HK-2 (cell line): ENCODE measurements around the gene UBXN10.

ENCODE experiments used
- DNase-seq: peaks from one replicate; pipeline ENCODE4 v3.0.0-alpha.2; 2018; ENCODE audit not compliant: unreplicated experiment

Gene UBXN10, protein sequence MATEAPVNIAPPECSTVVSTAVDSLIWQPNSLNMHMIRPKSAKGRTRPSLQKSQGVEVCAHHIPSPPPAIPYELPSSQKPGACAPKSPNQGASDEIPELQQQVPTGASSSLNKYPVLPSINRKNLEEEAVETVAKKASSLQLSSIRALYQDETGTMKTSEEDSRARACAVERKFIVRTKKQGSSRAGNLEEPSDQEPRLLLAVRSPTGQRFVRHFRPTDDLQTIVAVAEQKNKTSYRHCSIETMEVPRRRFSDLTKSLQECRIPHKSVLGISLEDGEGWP

DNA sequence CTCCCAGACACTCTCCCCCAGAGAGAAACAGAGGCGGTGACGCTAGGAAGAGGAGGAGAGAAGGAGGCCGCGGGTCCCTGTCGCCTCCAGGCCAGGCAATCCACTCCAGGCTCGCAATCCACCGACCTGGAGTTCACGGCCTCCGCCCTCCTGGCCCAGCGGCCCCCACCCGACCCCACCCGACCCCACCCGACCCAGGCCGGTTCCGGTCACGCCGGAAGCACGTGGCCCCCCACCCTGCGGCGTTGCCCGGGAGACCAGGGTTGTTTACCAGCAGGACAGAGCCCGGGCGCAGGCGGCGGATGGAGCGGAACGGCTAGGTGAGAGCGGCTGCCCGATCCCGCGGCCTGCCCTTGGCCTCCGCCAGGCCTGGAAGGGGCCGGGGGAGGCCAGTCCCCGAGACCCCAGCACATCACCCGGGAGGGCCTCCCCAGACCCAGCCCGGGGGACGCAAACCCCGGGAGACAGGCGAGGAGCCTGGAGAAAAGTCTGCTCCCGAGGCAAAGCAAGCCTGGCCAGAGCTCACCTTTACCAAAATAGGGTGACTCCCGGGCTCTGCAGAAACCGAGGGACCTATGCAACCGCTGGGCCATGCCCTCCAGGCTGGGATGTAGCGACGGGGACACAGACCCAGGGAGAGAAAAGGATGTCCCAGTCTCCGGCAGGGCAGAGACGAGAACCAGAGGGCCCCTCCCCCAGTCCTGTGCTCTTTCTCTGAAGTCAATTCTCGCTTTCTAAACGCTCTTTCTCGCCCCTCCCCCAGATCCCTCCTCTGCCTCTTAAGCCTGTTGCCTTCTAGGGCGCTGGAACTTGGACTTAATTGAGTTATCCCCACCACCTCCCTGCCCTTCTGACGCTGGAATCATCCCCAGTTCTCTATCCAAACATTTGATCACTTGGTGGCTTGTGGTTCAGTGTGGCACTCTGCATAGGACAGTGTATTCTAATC, at the start of gene UBXN10, which contains the start of gene PLA2G2C:
Gene UBXN10, plus strand, starts transcription at position 263 of the 949 bp plus-strand sequence. CDS start 4,466 bp downstream, outside the sequence.
Gene PLA2G2C, minus strand, starts transcription at position 685 of the 949 bp plus-strand sequence. CDS start 9,155 bp downstream, outside the sequence.
- DNase-seq = no peak

- DNase-seq = no peak
These were observed 49.6 kb upstream of the UBXN10 start for GRCh38 chr1:20136249-20136648.

DNA sequence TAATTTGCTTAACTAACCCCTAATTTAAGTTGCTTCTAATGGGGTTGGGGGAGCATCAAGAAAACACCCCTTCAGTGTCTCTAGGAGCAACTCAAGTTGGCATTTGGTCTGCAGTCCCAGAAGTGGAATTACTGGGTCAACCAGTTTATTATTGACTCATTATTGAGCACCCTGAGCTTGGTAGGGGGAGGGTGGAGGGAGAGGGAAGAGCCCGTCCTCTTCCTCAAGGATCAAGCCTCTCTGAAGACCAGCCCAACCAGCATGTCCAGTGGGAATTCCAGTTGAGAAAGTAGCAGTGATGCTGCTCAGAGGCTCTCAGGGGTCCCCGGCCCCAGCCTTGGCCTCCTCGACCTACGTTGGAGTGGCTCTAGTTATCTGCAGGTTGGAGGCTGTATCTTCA, 48.8 kb upstream of the UBXN10 start:
- DNase-seq = no peak

- DNase-seq = no peak
These were observed 48.3 kb upstream of the UBXN10 start for GRCh38 chr1:20137604-20138003.

- DNase-seq = no peak
These were observed 47.5 kb upstream of the UBXN10 start for GRCh38 chr1:20138346-20138745.

DNA sequence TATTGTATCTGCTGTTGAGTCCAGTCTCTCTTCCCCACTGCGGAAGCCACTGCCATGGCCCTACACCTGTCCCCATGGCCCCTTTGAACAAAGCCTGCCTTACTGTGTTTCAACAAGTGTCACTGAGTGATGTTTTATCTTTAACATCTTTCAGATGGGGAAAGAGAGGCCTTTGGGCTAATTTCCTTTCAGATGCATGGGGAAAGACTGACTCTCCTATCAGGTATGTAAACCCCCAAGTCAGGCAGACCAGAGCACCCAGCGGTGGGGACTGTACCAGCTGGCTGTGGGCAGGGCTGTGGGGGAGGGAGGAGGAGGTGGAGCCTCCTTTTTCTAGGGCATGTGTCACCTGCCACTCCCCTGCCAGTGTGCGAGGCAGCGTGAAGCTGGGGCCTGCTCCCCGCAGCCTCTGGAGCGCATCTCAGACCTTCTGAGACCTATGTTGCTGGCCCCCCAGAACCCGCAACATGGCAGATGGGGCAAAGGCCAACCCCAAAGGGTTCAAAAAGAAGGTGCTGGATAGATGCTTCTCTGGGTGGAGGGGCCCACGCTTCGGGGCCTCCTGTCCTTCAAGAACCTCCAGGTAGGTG, 46.8 kb upstream of the UBXN10 start, which contains the start of gene PLA2G2F:
Gene PLA2G2F, plus strand, starts transcription at position 363 of the 590 bp plus-strand sequence. Its CDS starts 105 bp downstream, at position 468.
- DNase-seq = no peak

DNA sequence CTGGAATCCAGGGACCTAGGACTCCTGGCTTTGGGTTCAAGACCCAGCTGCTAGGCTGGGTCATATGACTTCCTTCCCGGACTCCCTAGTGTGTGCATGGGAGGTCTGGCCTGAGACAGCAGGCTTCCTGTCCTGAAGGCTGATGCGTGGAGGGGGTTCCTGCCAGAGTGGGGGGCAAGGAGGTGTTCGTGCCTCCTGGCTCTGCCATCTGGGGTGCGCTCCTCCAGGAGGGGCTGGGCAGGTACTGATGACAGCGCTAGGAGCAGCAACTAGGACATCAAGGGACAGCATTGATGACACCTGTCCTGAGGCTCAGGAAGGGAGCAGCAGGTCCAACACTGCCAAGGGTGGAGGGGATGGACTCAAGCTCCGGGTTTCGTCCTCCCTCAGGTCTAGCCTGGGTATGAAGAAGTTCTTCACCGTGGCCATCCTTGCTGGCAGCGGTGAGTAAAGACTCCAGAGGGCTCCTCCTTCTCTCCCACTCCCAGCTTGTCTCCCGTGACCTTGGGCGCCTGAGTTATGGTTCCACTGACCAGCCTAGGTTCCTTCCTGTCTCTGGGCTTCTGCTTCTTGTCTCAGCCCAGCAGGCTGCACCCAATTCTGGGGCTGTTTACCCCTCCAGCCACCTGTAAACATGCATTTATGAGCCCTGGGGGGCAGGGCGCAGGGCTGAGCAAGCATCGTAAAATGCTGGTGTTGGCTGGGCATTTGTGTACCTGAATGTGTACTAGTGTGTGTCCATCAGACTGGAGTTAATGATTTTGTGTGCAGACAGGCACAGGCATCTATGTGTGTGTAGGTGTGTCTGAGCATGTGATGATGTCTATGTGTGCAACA, 45.9 kb upstream of the UBXN10 start:
- DNase-seq = no peak

- DNase-seq = no peak
These were observed 44.9 kb upstream of the UBXN10 start for GRCh38 chr1:20141001-20141400.

DNA sequence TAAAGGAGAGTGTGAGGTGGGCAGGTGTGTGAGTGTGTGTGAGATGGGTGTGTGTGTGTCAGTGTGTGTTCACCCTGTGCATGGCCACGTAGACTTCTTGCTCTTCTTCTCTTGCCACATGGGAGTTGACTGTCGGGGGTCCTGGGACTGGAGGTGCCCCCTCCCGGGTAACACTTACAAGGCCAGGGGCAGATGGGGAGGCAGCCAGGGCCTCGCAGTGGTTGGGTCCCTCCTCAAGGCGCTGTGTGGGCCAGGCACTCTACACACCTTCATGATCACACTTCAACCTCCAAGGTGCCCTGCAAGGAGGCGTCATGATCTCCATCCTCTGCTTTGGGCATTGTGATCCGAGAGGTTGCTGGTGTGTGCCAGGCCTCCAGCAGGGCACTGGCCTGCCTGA, 44.4 kb upstream of the UBXN10 start:
- DNase-seq = no peak

- no peak for DNase-seq
These were observed 43.7 kb upstream of the UBXN10 start for GRCh38 chr1:20142001-20142710.

GRCh38 chr1:20143318-20143717, 42.6 kb upstream of the UBXN10 start:
- no peak for DNase-seq

- no peak for DNase-seq
These were observed 41.9 kb upstream of the UBXN10 start for GRCh38 chr1:20143734-20144565.

- DNase-seq = no peak
These were observed 37.9 kb upstream of the UBXN10 start for GRCh38 chr1:20147846-20148570.

DNA sequence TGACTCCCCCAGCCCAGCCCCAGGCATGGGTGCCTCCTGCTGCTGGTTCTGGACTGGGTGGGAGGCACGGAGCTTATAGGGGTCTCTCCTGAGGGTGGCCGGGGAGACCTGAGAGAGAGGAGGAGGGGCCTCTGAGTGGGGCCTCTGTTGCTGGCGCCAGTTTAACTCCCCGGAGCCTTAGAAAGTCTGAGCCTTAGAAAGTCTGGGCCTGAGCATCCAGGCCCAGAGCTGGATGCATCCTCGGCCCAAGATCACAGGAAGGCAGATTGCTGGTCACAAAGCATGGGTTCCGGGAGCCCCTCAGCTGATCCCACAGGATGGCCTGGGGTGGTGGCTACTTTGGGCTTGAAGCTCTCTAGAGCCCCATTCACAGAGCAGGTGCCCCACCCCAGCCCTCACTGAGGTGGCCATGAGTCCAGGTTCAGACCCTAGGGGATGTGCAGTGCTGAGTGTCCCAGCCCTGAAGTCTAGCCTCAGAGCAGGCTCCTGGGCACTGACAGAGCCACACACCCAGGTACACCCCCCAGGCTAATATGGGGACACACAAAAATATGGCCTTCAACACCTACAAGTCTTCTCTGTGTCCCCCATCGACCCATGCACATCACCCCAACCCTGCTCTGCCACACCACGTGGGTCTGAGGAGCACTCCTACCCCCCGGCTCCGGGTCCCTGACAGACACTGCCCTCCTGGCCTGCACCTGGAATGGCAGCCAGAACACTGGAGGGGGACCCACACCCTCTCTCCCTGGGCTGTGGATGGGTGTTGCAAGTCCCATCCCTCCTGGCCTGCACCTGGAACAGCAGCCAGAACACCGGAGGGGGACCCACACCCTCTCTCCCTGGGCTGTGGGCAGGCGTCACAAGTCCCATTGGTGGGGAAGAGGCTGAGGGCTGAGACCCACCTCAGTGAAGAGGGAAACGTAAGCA, 37.1 kb upstream of the UBXN10 start:
- no peak for DNase-seq

DNA sequence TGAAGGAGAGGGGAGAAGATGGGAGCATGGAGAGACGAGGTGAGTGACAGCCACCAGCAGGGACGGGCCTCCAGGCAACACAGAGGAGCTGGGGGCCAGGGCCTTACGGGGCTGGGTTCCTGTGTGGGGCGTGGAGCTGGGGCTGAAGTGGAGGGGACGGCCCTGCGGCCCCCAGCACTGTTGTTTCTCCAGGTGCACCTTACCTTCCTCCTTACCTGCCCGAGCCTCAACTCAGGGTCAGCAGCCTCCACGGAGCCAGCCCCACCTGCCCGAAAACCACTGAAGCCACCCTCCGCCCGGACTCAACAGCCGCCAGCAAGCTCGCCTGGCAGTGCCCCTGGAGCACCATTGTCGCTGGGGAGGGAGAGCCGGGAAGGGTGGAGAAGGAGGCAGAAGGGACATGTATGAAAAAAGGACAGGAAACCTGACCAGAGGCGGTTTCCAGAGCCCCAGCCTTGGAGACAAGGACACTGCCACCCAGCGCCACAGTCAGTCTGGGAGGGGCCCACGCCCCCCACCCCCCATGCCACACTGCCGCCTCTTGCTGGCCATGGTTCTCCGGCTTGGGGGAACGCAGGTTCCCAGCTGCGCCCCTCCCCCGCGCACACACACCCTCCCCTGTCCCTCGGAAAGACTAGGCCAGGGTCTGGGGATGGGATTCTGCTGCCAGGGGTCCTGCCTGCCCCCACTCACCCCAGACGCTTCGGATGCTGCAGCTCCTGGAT, 36.1 kb upstream of the UBXN10 start:
- no peak for DNase-seq

GRCh38 chr1:20150326-20150705, 35.6 kb upstream of the UBXN10 start:
- DNase-seq = no peak

- DNase-seq = no peak
These were observed 34.9 kb upstream of the UBXN10 start for GRCh38 chr1:20150969-20151368.
